GM10847 (cell line): ENCODE measurements around the gene KCNJ15.

Source experiments
- POLR2A ChIP-seq: IDR thresholded peaks from 2 replicates; pipeline ENCODE4 v1.6.1; 2011; ENCODE audit not compliant: insufficient read length; ENCODE audit errors: extremely low read depth

Gene KCNJ15

DNA sequence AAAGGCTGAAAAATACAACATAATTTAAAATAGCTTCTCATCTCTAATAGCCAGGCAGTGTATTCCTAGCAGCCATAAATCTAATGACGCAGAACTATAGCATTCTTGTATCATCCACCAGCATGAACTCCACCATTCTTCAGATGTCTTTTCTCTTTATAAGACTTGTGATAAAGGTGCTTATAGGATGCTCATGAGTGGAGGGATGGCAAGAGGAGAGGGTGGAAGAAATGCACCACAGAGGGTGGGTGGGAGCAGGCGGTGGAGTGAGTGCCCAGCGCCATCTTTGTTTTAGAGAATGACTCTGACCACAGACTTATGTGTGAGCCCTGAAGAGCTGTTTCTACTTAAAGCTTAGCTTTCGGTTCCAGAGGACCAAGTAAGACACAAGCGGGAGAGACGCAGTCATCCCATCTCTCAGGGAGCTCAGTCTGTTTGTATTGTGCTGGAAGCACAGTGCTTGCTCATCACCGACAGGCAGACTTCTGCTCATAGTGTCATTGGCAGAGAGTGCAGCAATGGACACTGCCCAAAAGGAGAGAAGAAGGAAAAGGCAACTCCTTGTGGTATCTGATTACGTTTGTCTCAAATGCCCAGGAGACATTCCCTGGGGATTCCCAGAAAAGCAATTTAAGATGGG, 65.6 kb downstream of the KCNJ15 start:
- TF ChIP-seq POLR2A, result no peak

DNA sequence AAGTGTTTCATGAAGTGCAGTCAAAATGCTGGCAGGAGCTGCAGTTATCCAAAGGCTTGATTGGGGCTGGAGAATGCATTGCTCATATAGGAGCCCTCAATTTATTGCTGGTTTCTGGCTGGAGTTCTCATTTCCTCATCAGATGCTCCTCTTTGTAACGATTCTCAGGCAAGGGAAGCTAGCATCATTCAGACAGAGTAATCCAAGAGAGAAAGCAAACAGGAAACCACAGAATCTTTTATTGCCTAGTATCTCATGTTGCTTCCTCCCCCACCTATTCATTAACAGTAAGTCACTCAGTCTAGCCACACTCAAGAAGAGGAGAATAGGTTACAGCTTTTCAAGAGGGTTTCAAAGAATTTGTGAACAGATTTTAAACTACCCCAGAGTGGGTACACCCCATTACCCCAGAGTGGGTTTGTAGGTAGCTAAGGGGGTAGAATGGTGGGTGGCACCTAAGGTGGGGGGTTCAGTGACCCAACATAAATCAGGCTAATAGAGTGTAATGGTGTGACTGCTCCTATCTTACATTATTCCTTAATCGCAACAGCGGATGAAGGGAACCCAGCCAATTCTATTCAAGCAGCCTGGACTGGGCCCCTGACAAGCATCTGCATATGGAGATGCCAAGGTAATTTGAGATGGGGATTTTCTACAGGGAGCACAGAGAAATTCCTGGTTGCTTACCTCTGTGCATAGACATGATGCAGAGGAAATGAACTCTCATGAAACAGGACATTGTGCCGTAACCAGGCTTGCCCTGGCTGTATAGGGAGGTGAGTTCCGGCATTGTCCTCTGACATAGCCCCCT, 67.1 kb downstream of the KCNJ15 start:
- TF ChIP-seq POLR2A, result no peak

DNA sequence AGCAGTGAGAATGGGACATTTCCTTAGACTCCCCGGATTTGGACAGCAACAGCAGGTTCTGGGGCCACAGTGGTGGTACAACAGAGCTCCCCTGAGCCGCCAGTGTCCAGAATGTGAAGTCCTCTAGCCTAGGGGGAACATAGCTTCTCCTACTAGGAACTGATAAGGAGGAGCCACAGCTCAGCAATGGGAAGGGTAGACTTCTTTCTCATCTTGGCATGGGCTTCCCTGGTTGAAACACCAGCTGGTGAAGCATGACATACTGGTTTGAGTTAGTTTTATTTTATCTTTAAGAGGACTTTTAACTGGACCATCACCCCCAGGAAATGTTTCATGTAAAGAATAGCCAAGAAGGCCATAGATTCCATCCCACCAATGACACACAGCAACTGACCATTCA, 68.4 kb downstream of the KCNJ15 start:
- TF ChIP-seq POLR2A, result no peak

DNA sequence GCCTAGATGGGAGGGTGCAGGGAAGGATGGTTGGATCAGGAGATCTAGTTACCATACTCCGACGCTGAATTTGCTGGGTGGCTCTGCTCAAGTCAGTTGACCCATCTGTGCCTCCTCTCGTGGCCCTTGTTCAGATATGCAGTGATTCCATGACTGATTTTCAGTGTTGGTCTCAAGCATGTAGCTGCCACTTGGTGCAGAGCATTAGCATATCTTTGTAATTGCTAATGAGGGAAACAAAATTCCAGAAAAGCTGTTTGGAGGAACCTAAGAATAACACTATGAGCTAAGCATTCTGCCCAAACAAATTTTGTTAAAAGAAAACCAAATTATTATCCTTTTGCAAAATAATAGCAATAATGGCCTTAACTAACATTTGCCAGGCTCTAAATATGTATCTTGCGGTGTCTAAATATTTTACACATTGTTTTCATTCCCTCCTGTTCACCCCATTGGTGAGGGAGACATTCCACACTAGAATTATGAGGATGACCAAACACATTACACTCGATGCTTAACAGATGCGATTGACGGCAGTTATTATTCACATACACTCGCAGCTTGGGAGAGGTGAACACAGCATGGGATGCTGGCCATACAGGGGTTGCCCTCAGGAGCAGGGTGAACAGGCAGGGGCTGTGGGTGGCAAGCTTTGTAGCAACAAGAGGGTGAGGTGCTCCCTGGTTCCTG, 69.1 kb downstream of the KCNJ15 start:
- TF ChIP-seq POLR2A, result no peak

DNA sequence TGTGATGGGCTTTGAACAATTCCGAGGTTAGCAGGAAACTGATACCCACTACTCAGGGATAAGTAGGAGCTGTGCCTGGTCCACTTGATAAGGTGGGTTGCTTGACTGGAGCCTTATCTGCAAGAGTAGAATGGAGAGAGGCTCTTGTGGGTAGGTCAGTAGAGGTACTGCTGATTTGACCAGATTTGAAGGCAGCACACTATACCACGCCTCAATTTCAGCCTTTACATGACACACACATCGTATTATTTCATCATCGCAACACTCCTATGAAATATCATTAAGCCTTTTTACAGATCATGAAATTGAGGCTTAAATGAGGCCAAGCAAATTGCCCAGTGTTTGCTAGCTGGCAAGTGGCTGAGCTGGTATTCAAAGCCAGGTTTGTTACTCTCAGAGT, 69.6 kb downstream of the KCNJ15 start:
- TF ChIP-seq POLR2A, result no peak

DNA sequence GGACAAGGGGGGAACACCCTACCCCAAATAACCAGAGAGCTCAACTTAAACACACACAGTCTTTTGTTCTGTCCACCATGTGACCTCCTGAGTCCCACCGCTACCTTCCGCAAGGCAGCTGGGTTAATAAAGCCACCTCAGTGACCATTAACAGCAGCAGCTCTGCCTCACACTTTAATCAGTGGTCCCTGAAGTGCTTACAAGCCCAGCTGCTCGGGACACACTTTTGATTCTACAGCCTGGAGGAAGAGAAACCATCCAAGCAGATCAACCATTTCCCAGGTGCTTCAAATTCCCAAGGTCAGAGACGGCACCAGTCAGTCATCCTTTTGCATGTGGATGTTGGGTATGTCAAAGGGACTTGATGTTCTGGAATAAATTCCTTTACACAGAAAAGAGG, 70.1 kb downstream of the KCNJ15 start:
- TF ChIP-seq POLR2A, result no peak

DNA sequence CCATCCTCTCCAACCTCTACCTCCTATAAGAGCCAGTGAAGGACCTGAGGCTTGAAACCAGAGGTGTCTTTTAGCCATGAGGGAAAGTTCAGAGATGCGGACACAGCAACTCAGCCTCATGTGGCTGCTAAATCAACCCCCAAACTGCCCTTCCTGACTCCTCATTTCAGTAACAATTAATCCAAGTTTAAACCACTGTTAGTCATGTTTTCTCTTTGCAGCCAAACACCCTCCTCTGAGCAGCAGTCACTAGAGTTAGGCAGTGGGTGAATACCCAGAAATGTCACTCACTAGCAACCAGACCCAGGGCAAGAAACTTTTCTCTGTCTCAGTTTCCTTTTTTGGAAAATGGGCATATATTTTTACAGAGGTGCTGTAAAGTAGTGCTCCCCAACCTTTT, 71.2 kb downstream of the KCNJ15 start:
- no peak for TF ChIP-seq POLR2A

DNA sequence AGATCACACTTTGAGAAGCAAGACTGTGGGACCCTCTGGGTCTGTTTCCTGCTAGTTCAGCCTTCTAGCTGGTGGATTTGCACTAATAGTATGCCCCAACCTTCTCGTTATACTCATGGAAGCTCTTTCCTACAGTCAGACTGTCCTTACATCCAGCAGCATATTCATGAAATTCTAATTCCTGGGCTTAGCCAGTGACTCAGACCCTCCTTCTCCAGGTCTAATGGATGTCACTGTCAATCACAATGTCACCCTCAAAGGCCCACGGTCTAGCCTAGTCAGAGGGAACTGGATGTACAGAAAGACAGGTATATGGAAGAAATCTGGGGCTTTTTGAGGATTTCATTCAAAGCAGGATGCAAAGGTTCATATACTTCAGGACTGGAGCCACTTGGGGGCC, 72.4 kb downstream of the KCNJ15 start:
- TF ChIP-seq POLR2A, result no peak

DNA sequence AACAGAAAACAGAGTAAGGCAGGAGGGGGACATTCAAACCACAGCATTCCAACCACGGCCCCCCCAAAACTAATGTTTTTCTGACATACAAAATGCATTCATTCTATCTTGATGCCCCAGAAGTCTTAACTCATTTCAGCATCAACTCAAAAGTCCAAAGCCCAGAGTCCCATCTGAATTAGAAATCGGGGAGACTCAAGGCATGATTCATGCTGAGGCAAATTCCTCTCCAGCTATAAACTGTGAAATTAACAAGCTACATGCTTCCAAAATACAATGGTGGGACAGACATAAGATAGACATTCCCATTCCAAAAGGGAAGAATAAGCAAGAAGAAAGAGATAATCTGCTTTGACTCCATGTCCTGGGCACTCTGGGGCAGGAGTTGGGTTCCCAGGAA, 73.9 kb downstream of the KCNJ15 start:
- no peak for TF ChIP-seq POLR2A

DNA sequence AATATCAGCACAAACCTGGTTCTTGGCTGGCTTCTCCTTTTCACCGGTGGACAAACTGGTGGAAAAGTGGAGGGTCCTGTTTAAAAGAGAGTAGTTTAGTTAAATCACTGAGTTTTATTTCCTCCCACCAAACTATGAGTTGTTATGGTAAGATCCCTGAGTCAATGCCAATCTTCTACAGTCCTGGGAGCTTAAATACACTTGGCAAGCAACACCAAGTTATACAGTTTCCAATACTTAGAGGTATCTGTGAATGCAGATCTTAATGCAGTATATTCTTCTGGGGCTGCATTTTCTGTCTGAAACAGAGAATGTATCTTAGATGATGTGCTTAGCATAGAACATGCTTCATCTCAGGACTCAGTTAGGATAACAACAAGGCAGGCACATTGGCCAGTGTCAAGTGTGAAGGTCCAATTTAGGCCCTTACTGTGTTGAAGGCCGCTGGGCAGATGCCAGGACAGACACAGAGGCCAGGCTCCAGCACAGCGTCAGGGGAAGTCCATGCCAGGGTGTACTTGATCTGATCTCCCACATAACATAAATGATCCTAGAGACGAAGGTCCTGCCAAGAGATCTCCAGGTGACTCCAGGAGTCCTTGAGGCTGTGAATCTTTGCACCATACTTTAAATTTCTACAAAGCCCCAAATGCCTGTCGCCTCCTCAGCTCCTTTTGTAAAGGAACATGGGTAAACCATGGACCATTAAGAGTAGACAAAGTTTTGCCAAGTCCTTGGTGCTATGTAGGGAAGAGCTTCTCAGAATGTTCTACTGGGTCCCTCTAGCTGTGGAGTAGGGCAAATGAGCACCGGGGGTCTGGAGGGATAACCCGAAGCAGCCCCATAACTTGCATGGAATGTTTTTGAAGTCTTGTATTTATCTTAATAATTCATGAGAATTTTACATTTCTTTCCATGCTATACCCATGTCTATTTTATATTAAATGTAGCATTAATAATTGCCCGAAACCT, 76.8 kb downstream of the KCNJ15 start:
- no peak for TF ChIP-seq POLR2A

DNA sequence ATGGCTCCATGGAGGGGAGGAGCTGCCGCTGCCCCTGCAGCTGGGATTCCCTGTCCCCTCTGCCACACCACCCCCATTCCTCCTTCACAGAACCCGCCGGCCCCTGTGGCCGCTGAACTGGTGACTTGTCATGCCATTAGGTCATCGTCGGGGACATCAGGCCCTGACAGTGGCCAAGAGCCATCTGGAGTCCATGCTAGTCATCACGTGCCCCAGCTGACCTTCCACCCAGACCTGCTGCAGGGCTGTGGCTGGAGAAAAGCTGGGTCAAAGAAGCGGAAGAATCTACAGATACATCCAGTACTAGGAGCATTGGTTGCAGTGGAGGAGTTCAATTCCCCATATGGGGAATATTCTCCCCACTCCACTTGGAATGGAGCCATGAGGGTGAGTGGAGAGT, 78.1 kb downstream of the KCNJ15 start:
- no peak for TF ChIP-seq POLR2A

DNA sequence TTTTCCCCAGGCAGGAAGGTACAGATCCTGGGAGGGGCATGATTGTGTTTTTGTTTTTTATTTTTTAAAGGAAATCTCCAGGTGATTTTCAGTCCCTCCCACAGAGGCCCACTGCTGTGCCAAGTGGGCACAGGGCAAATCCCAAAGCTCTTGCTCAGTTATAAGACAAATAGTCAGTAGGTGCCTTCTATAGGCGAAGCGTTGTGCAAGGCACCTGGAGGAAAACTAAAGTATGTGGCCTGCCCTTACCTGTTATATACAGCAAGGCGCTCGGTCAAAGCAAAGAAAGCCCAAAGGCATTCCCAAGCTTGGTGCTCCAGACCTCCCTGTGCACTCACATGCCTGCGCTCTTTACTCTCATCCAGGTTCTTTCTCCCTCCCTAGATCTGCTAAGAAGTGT, 81.0 kb downstream of the KCNJ15 start:
- TF ChIP-seq POLR2A, result no peak

DNA sequence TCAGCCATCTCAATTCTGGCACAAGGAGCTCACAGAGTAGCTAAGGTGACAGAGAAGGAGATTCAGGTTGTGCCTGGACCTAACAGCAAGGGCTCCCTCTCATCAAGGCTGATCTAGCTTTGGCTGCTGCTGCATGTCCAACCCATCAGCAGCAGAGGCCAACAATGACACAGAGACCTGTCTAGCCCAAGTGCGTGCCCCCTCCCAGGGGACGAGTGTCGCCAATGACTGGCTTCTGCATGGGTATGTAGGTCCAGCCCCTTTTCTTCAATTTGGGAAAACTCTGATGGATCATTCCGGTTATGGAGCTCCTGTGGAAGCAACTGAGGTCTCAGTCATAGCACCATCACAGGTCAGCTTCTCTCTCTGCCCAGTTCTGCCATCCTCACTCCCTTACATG, 83.3 kb downstream of the KCNJ15 start:
- no peak for TF ChIP-seq POLR2A

DNA sequence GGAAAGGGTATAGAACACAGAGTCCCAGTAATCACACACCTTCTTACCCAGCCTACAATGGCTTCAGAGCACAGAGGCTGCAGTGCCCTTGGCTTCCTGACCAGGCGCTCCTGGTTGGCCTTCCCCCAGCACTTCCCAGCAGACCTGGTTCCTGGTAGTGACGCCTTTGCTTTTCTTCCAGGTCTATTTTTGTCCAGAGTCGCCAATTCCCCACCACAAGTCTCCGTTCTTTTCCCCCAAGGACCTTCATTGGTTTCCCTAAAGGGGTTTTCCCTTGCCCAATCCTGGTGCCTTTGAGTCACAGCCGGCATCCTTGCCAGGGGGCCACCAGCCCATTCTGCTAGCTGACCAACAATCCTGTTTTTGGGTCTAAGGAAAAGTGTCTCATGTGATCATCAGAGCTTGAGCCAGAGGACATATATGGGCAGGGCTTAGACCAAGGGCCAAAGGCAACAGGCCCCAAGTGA, 84.8 kb downstream of the KCNJ15 start:
- TF ChIP-seq POLR2A, result no peak

DNA sequence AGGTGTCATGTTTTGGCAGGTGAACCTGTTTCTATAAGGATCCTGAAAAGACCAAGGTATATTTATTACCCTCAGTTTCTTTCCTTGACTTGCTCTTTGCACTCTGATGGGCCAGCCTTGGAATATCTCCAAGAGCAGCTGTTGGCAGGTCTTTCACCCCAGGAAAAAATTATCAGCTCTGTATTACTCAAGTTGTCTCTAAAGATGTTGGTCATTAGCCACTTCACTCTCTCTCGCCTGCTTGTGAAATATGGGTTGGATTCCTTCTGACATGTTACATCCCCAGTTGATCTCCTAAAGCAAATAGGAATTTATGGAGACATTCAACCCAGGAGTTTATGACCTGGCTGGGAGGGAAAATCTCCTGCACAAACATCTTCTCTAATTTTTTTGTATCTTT, 85.9 kb downstream of the KCNJ15 start:
- TF ChIP-seq POLR2A, result no peak

DNA sequence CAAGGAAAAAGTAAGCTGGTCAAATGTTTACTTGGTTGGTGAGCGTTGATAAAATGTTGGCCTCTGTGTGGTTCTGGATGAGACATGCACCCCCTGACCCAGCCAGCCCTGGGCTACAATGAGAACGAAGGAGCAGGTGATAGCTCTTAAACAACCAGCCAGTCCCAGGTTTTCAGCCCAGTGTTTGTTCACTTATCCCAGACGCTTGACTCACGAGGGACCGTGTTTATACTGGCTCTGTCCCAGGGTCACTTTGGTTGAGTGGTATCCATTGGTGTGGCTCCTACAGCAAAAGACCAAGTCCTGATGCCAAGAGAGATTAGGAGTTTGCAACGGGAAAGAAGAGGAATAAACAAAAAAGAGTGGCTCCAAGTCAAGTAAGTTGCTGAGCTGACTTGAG, 86.9 kb downstream of the KCNJ15 start:
- no peak for TF ChIP-seq POLR2A

DNA sequence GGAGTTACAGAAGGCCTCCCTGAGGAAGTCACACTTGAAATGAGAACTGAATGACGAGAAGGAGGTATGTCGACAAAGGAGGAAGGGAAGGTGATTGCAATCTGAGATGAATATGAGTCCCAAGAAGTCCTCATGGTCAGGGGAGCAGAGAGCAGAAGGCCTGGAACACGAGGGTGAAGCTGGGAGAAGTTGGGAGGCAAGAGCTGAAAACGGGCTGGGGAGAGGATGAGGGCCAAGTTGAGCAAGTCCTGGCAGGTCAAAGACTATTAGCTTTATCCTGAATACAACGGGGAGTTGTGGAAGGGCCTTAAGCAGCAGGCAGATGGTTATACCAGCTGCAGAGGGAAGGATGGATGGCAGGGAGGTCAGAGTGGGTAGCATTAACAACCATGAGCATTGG, 89.5 kb downstream of the KCNJ15 start:
- no peak for TF ChIP-seq POLR2A
